ENCODE results near the gene CDT1.

DNA sequence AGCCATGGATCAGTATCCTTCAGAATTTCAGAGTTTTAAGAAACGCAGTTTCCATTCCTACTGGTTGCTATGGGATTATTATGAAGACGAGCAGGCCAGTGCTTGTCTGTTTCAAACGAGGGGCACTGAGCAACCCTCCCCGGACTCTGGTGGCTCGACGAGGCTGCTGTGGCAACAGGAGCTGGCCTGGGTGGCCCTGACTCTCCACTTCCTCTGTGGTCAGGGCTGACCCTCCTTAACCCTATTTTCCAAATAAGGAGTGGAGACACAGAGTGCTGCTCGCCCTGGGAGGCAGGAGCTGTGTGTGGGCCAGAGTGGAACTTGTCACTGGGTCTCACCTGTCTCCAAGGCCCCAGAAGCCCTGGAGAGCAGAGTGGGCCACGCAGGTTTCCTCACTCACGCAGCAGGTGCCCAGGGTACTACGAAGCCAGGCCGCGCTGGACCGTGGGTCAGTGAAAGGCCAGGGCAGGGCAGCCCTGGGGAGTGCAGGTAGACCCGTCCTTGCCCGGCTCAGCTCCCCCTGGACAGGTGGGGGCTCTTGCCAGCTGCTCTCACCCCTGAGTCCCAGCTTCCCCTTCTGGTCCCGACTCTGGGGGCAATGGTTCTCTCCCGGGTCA, 49.8 kb downstream of the CDT1 start:
- TF ChIP-seq POLR2AphosphoS5 (IDR thresholded peaks at IDR 0.05) (no peak), CTCF (IDR thresholded peaks at IDR 0.05) (no peak), POLR2A (IDR thresholded peaks at IDR 0.05) (no peak)
